Pulmonary artery endothelial cell (primary cell): ENCODE data around the gene ZXDB. TPM values are rescaled to one million over a fixed set of nuclear protein-coding genes. Genes with fewer than 3 reads are reported as not detected.

Experiments used
- total RNA-seq: library from RNA; depleted of rRNA; stranded (reverse); fragments of >200 nt; gene quantifications from 2 replicates; pipeline ENCODE4 v1.2.3, GENCODE V29; 2014

The ZXDB gene
- total RNA-seq, 1 donor from 2014 or later = 14.0 TPM

Other genes with a start within 250 kb of the ZXDB start
- 0.07 TPM in 1 of 2 replicates, not detected in the other for gene NLRP2B, start 88.2 kb downstream of the ZXDB start, total RNA-seq